KOPT-K1 (cell line): Measurements from ENCODE around the gene CHKA.

Experiments used
- H3K27ac ChIP-seq: fragments of 200-600 bp; sonication (generic); 2 replicates; pipeline ENCODE4 v1.5.1; 2016; ENCODE audit warnings: antibody characterized with exemption, mild to moderate bottlenecking, low read depth, low read length; ENCODE audit not compliant: poor library complexity, severe bottlenecking
- H3K36me3 ChIP-seq: fragments of 200-600 bp; sonication (generic); 2 replicates; pipeline ENCODE4 v1.5.1; 2017; ENCODE audit warnings: antibody characterized with exemption, mild to moderate bottlenecking, low read length, moderate library complexity; ENCODE audit not compliant: insufficient read depth
- H3K9me3 ChIP-seq: fragments of 200-600 bp; sonication (generic); 2 replicates; pipeline ENCODE4 v1.5.1; 2017; ENCODE audit warnings: antibody characterized with exemption, low read length, mild to moderate bottlenecking; ENCODE audit not compliant: insufficient read depth, poor library complexity, severe bottlenecking

Gene CHKA

GRCh38 chr11:68121067-68121899 lies at the start of gene CHKA:
Gene CHKA, minus strand, starts transcription at chr11:68121388. Its CDS starts 211 bp downstream, at chr11:68121177.
- H3K9me3 ChIP-seq: no peaks in the 10 kb centered on the region

GRCh38 chr11:68169442-68169841 lies 48.3 kb upstream of the CHKA start:
- H3K27ac ChIP-seq: no peak overlapping the region
- H3K9me3 ChIP-seq: no peaks in the 10 kb centered on the region
- H3K36me3 ChIP-seq: peaks cover 93% of the 10 kb centered on the region

More at GRCh38 chr11:68121067-68121899, at the start of gene CHKA:
- peaks cover 12% of the 10 kb centered on the region for H3K36me3 ChIP-seq
- H3K27ac ChIP-seq: peak within 1 kb of the TSS; percentile 61

- no peak overlapping the region for H3K27ac ChIP-seq
- no peaks in the 10 kb centered on the region for H3K9me3 ChIP-seq
- peaks cover 92% of the 10 kb centered on the region for H3K36me3 ChIP-seq
Measured at GRCh38 chr11:68168694-68169093, 47.5 kb upstream of the CHKA start.

GRCh38 chr11:68167474-68167873 lies 46.3 kb upstream of the CHKA start:
- Histone ChIP-seq H3K27ac (no peak overlapping the region), H3K36me3 (peaks cover 86% of the 10 kb centered on the region), H3K9me3 (no peaks in the 10 kb centered on the region)

GRCh38 chr11:68166969-68167368 lies 45.8 kb upstream of the CHKA start:
- Histone ChIP-seq H3K36me3 (peaks cover 82% of the 10 kb centered on the region), H3K27ac (no peak overlapping the region)

GRCh38 chr11:68165601-68166000 lies 44.4 kb upstream of the CHKA start:
- peaks cover 68% of the 10 kb centered on the region for H3K36me3 ChIP-seq

More at GRCh38 chr11:68166969-68167368, 45.8 kb upstream of the CHKA start:
- no peaks in the 10 kb centered on the region for H3K9me3 ChIP-seq

GRCh38 chr11:68164437-68164836 lies 43.2 kb upstream of the CHKA start:
- Histone ChIP-seq H3K27ac (no peak overlapping the region), H3K9me3 (no peaks in the 10 kb centered on the region), H3K36me3 (peaks cover 56% of the 10 kb centered on the region)

More at GRCh38 chr11:68165601-68166000, 44.4 kb upstream of the CHKA start:
- Histone ChIP-seq H3K27ac (no peak overlapping the region), H3K9me3 (no peaks in the 10 kb centered on the region)

GRCh38 chr11:68163691-68164090 lies 42.5 kb upstream of the CHKA start:
- H3K27ac ChIP-seq: no peak overlapping the region

GRCh38 chr11:68160100-68160695 lies 39.0 kb upstream of the CHKA start:
- Histone ChIP-seq H3K9me3 (no peaks in the 10 kb centered on the region), H3K36me3 (peaks cover 30% of the 10 kb centered on the region), H3K27ac (no peak overlapping the region)

More at GRCh38 chr11:68163691-68164090, 42.5 kb upstream of the CHKA start:
- H3K36me3 ChIP-seq: peaks cover 53% of the 10 kb centered on the region
- no peaks in the 10 kb centered on the region for H3K9me3 ChIP-seq

GRCh38 chr11:68159665-68160064 lies 38.5 kb upstream of the CHKA start:
- H3K27ac ChIP-seq: no peak overlapping the region
- H3K36me3 ChIP-seq: peaks cover 30% of the 10 kb centered on the region
- H3K9me3 ChIP-seq: no peaks in the 10 kb centered on the region

- no peak overlapping the region for H3K27ac ChIP-seq
- H3K36me3 ChIP-seq: peaks cover 27% of the 10 kb centered on the region
- H3K9me3 ChIP-seq: no peaks in the 10 kb centered on the region
Measured at GRCh38 chr11:68159161-68159560, 38.0 kb upstream of the CHKA start.

GRCh38 chr11:68158580-68158979 lies 37.4 kb upstream of the CHKA start:
- Histone ChIP-seq H3K9me3 (no peaks in the 10 kb centered on the region), H3K27ac (no peak overlapping the region), H3K36me3 (peaks cover 21% of the 10 kb centered on the region)

GRCh38 chr11:68153742-68154141 lies 32.6 kb upstream of the CHKA start:
- Histone ChIP-seq H3K27ac (no peak overlapping the region), H3K36me3 (peaks cover 12% of the 10 kb centered on the region), H3K9me3 (no peaks in the 10 kb centered on the region)

GRCh38 chr11:68150037-68150436 lies 28.8 kb upstream of the CHKA start:
- H3K27ac ChIP-seq: no peak overlapping the region
- H3K9me3 ChIP-seq: no peaks in the 10 kb centered on the region

GRCh38 chr11:68149417-68149816 lies 28.2 kb upstream of the CHKA start:
- Histone ChIP-seq H3K36me3 (no peaks in the 10 kb centered on the region), H3K9me3 (no peaks in the 10 kb centered on the region), H3K27ac (no peak overlapping the region)

More at GRCh38 chr11:68150037-68150436, 28.8 kb upstream of the CHKA start:
- H3K36me3 ChIP-seq: no peaks in the 10 kb centered on the region
